Measurements from ENCODE around the gene SPOUT1. TPM values are rescaled to one million over a fixed set of nuclear protein-coding genes. Genes with fewer than 3 reads are reported as not detected.

The SPOUT1 gene
- total and polyA plus RNA-seq, 2 of the 13 experiments (the other 11 are each of a cell fraction or from before 2014, with no cell fraction given) = 39.0 to 45.8 TPM

DNA sequence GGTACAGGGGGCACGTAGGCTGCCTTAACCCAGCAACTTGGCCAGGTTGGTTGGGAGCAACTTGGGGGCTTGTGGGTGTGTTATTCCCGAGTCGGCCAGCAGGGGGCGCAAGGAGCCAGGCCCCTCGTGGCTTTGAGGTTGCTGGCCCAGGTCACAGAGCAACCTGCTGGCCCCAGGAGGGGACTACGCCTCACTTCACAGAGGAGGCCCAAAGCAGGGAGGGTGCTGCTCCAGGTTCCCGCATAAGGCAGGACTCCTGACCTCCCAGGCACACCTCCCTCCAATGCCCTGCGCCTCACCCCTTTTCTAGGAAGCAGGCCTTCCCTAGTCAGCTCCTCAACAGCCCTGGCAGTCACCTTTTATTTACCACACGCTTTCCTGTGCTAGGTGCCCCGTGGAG lies 34.1 kb upstream of the SPOUT1 start (continued):
- TF ChIP-seq, protein P1, sequence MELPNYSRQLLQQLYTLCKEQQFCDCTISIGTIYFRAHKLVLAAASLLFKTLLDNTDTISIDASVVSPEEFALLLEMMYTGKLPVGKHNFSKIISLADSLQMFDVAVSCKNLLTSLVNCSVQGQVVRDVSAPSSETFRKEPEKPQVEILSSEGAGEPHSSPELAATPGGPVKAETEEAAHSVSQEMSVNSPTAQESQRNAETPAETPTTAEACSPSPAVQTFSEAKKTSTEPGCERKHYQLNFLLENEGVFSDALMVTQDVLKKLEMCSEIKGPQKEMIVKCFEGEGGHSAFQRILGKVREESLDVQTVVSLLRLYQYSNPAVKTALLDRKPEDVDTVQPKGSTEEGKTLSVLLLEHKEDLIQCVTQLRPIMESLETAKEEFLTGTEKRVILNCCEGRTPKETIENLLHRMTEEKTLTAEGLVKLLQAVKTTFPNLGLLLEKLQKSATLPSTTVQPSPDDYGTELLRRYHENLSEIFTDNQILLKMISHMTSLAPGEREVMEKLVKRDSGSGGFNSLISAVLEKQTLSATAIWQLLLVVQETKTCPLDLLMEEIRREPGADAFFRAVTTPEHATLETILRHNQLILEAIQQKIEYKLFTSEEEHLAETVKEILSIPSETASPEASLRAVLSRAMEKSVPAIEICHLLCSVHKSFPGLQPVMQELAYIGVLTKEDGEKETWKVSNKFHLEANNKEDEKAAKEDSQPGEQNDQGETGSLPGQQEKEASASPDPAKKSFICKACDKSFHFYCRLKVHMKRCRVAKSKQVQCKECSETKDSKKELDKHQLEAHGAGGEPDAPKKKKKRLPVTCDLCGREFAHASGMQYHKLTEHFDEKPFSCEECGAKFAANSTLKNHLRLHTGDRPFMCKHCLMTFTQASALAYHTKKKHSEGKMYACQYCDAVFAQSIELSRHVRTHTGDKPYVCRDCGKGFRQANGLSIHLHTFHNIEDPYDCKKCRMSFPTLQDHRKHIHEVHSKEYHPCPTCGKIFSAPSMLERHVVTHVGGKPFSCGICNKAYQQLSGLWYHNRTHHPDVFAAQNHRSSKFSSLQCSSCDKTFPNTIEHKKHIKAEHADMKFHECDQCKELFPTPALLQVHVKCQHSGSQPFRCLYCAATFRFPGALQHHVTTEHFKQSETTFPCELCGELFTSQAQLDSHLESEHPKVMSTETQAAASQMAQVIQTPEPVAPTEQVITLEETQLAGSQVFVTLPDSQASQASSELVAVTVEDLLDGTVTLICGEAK (IDR thresholded peaks at IDR 0.05) = no peak
- TF ChIP-seq, protein P1 (CRISPR knock-in tag; IDR thresholded peaks at IDR 0.05) = 0 out of 2 replicates have a peak, but pooled peaks have one; percentile 36
- TF ChIP-seq ZFP36L1 (CRISPR knock-in tag; IDR thresholded peaks at IDR 0.05) = no peak
- TF ChIP-seq ZFP1 (CRISPR knock-in tag; IDR thresholded peaks at IDR 0.05) = no peak
- TF ChIP-seq RARG (CRISPR knock-in tag; IDR thresholded peaks at IDR 0.05; ENCODE audit: low read depth) = no peak
- TF ChIP-seq, protein P2, sequence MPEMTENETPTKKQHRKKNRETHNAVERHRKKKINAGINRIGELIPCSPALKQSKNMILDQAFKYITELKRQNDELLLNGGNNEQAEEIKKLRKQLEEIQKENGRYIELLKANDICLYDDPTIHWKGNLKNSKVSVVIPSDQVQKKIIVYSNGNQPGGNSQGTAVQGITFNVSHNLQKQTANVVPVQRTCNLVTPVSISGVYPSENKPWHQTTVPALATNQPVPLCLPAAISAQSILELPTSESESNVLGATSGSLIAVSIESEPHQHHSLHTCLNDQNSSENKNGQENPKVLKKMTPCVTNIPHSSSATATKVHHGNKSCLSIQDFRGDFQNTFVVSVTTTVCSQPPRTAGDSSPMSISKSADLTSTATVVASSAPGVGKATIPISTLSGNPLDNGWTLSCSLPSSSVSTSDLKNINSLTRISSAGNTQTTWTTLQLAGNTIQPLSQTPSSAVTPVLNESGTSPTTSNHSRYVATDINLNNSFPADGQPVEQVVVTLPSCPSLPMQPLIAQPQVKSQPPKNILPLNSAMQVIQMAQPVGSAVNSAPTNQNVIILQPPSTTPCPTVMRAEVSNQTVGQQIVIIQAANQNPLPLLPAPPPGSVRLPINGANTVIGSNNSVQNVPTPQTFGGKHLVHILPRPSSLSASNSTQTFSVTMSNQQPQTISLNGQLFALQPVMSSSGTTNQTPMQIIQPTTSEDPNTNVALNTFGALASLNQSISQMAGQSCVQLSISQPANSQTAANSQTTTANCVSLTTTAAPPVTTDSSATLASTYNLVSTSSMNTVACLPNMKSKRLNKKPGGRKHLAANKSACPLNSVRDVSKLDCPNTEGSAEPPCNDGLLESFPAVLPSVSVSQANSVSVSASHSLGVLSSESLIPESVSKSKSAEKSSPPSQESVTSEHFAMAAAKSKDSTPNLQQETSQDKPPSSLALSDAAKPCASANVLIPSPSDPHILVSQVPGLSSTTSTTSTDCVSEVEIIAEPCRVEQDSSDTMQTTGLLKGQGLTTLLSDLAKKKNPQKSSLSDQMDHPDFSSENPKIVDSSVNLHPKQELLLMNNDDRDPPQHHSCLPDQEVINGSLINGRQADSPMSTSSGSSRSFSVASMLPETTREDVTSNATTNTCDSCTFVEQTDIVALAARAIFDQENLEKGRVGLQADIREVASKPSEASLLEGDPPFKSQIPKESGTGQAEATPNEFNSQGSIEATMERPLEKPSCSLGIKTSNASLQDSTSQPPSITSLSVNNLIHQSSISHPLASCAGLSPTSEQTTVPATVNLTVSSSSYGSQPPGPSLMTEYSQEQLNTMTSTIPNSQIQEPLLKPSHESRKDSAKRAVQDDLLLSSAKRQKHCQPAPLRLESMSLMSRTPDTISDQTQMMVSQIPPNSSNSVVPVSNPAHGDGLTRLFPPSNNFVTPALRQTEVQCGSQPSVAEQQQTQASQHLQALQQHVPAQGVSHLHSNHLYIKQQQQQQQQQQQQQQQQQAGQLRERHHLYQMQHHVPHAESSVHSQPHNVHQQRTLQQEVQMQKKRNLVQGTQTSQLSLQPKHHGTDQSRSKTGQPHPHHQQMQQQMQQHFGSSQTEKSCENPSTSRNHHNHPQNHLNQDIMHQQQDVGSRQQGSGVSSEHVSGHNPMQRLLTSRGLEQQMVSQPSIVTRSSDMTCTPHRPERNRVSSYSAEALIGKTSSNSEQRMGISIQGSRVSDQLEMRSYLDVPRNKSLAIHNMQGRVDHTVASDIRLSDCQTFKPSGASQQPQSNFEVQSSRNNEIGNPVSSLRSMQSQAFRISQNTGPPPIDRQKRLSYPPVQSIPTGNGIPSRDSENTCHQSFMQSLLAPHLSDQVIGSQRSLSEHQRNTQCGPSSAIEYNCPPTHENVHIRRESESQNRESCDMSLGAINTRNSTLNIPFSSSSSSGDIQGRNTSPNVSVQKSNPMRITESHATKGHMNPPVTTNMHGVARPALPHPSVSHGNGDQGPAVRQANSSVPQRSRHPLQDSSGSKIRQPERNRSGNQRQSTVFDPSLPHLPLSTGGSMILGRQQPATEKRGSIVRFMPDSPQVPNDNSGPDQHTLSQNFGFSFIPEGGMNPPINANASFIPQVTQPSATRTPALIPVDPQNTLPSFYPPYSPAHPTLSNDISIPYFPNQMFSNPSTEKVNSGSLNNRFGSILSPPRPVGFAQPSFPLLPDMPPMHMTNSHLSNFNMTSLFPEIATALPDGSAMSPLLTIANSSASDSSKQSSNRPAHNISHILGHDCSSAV (CRISPR knock-in tag; IDR thresholded peaks at IDR 0.05; ENCODE audit: borderline replicate concordance) = no peak
- peak; percentile 32; the same call in 1 of the 2 replicates for TF ChIP-seq EEA1 (CRISPR knock-in tag; IDR thresholded peaks at IDR 0.05; ENCODE audit: borderline replicate concordance)
- peak; percentile 52; the same call in 1 of the 2 replicates for TF ChIP-seq BORCS8-MEF2B (CRISPR knock-in tag; IDR thresholded peaks at IDR 0.05)
- no peak for TF ChIP-seq NR2F1 (CRISPR knock-in tag; IDR thresholded peaks at IDR 0.05)
- no peak for TF ChIP-seq ZBTB14 (CRISPR knock-in tag; IDR thresholded peaks at IDR 0.05)
